ENCODE measurements around the gene WHRN. TPM values are rescaled to one million over a fixed set of nuclear protein-coding genes. Genes with fewer than 3 reads are reported as not detected.

The WHRN gene
- total RNA-seq, 2 experiments from 2014 or later: 19.9 to 20.5 TPM

DNA sequence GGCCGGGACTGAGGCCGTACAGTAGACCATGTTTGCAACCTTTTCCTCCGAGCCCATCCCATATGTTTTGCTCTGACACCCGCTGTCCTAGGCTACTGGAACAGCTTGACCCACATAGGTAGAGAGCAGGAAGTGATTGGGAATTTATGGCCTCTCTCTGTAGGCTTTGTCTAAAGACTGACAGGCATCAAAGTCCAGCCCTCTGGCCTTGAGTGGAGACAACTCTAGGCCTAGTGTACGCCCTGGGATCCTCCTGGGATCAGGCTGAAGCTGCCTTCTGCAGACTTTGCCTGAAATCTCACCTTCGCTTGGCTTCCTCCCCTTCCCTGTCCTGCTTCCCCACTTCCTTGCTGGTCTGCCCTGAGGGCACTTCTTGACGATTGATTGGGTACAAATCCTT lies 103.9 kb downstream of the WHRN start:
- Mint-ChIP-seq H3K9me3 (no peaks in the 10 kb centered on the region), H3K36me3 (ENCODE audit: low read depth) (peaks cover 9% of the 10 kb centered on the region), H3K27me3 (no peaks in the 10 kb centered on the region), H3K4me3 (no peak overlapping the region), H3K27ac (no peak overlapping the region), H3K4me1 (ENCODE audit: low read depth) (peaks cover 19% of the 10 kb centered on the region)
- intact Hi-C loops (cut with DNase I, micrococcal nuclease): loop anchor here in 1 of 2 experiments (10.0 kb wide), 1 partner anchor 1123 kb away; no protein-coding TSS in a partner anchor
- no peak overlapping the region for H3K27ac ChIP-seq (ENCODE audit: low read depth in 1 of 2, low read length in 2 of 2)
- peaks cover 3% of the 10 kb centered on the region for H3K36me3 ChIP-seq (ENCODE audit: insufficient read depth, low read length)
- TF ChIP-seq, protein P1, sequence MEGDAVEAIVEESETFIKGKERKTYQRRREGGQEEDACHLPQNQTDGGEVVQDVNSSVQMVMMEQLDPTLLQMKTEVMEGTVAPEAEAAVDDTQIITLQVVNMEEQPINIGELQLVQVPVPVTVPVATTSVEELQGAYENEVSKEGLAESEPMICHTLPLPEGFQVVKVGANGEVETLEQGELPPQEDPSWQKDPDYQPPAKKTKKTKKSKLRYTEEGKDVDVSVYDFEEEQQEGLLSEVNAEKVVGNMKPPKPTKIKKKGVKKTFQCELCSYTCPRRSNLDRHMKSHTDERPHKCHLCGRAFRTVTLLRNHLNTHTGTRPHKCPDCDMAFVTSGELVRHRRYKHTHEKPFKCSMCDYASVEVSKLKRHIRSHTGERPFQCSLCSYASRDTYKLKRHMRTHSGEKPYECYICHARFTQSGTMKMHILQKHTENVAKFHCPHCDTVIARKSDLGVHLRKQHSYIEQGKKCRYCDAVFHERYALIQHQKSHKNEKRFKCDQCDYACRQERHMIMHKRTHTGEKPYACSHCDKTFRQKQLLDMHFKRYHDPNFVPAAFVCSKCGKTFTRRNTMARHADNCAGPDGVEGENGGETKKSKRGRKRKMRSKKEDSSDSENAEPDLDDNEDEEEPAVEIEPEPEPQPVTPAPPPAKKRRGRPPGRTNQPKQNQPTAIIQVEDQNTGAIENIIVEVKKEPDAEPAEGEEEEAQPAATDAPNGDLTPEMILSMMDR (IDR thresholded peaks at IDR 0.05): no peak
- H3K9me3 ChIP-seq (ENCODE audit: control insufficient read depth in 1 of 2, insufficient read depth in 1 of 2, low read length in 2 of 2): no peaks in the 10 kb centered on the region
- H3K27me3 ChIP-seq (ENCODE audit: control insufficient read depth in 1 of 2, insufficient read depth in 2 of 2, low read length in 2 of 2): no peaks in the 10 kb centered on the region
- no peak overlapping the region for H3K4me3 ChIP-seq (ENCODE audit: low read length)
- DNase-seq: no peak
- peaks cover 31% of the 10 kb centered on the region for H3K4me1 ChIP-seq (ENCODE audit: insufficient read depth, low read length)
- ChIA-PET POLR2A (interaction anchor here (2.2 kb wide), 1 partner anchor 252 kb away, joined by 8 read pairs; no protein-coding TSS in a partner anchor), CTCF (no interaction called here)
- ATAC-seq (ENCODE audit: poor library complexity): no peak

DNA sequence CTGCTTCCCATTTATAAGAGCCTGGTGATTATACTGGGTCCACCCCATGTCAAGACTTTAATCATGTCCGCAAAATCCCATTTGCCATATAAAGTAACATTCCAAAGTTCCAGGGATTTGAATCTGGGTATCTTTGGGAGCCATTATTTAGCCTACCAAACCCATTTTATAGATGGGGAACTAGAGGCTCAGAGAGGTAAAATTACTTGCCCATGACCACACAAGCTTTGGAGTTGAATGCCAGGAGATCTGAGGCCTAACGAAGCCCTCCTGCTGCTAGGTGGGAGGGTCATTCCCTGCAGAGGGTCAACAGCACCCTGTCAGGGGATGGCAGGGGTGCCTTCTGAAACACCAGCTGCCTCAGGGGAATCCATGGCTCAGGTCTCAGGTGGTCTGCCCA lies 104.5 kb downstream of the WHRN start:
- ChIA-PET CTCF (no interaction called here), POLR2A (interaction anchor here (2.1 to 2.3 kb wide), 3 partner anchors 13 to 253 kb away, joined by 8 to 13 read pairs (median 9); partner anchors contain the start of gene AKNA)
- H3K4me1 ChIP-seq (ENCODE audit: insufficient read depth, low read length): peaks cover 33% of the 10 kb centered on the region
- Mint-ChIP-seq H3K27ac (peak overlapping the region; percentile 24), H3K36me3 (ENCODE audit: low read depth) (peaks cover 14% of the 10 kb centered on the region), H3K4me1 (ENCODE audit: low read depth) (peaks cover 23% of the 10 kb centered on the region), H3K4me3 (no peak overlapping the region), H3K9me3 (no peaks in the 10 kb centered on the region), H3K27me3 (no peaks in the 10 kb centered on the region)
- TF ChIP-seq, protein P1 (IDR thresholded peaks at IDR 0.05): no peak
- H3K27me3 ChIP-seq (ENCODE audit: control insufficient read depth in 1 of 2, insufficient read depth in 2 of 2, low read length in 2 of 2): no peaks in the 10 kb centered on the region
- H3K27ac ChIP-seq (ENCODE audit: low read depth in 1 of 2, low read length in 2 of 2): no peak overlapping the region
- intact Hi-C loops (cut with DNase I, micrococcal nuclease): loop anchor here in 1 of 2 experiments (10.0 kb wide), 1 partner anchor 1124 kb away; no protein-coding TSS in a partner anchor
- peaks cover 5% of the 10 kb centered on the region for H3K36me3 ChIP-seq (ENCODE audit: insufficient read depth, low read length)
- DNase-seq: no peak
- no peaks in the 10 kb centered on the region for H3K9me3 ChIP-seq (ENCODE audit: control insufficient read depth in 1 of 2, insufficient read depth in 1 of 2, low read length in 2 of 2)
- no peak for ATAC-seq (ENCODE audit: poor library complexity)
- no peak overlapping the region for H3K4me3 ChIP-seq (ENCODE audit: low read length)

DNA sequence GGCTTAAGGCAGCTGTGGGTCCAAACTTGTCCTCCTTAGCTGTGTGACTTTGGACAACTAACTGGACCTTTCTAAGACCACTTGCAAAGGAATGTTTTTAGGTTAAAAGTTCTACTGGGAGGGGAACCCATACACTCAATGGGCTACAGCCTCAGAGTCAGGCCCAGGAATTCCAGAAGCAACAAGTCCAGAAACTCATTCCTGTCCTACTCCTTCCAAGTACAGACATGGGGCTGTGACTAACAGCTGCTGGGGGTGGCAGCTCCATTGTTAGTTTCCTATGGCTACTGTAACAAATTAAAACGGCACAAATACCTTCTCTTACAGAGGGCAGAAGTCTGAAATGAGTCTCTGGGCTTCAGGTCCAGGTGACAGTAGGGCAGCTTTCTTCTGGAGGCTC lies 105.1 kb downstream of the WHRN start:
- no peak overlapping the region for H3K27ac ChIP-seq (ENCODE audit: low read depth in 1 of 2, low read length in 2 of 2)
- Mint-ChIP-seq H3K27ac (peak overlapping the region; percentile 24), H3K27me3 (no peaks in the 10 kb centered on the region), H3K4me1 (ENCODE audit: low read depth) (peaks cover 23% of the 10 kb centered on the region), H3K4me3 (peak overlapping the region; percentile 56), H3K36me3 (ENCODE audit: low read depth) (peaks cover 16% of the 10 kb centered on the region), H3K9me3 (no peaks in the 10 kb centered on the region)
- peaks cover 6% of the 10 kb centered on the region for H3K36me3 ChIP-seq (ENCODE audit: insufficient read depth, low read length)
- TF ChIP-seq, protein P1 (IDR thresholded peaks at IDR 0.05): no peak
- peaks cover 33% of the 10 kb centered on the region for H3K4me1 ChIP-seq (ENCODE audit: insufficient read depth, low read length)
- DNase-seq (no peak), ATAC-seq (ENCODE audit: poor library complexity) (no peak)
- H3K9me3 ChIP-seq (ENCODE audit: control insufficient read depth in 1 of 2, insufficient read depth in 1 of 2, low read length in 2 of 2): no peaks in the 10 kb centered on the region
- intact Hi-C loops (cut with DNase I, micrococcal nuclease): loop anchor here in 1 of 2 experiments (10.0 kb wide), 1 partner anchor 1125 kb away; no protein-coding TSS in a partner anchor
- H3K27me3 ChIP-seq (ENCODE audit: control insufficient read depth in 1 of 2, insufficient read depth in 2 of 2, low read length in 2 of 2): no peaks in the 10 kb centered on the region
- CTCF ChIA-PET: interaction anchor here (1.0 kb wide), 1 partner anchor 15 kb away, joined by 5 read pairs; no protein-coding TSS in a partner anchor
- no peak overlapping the region for H3K4me3 ChIP-seq (ENCODE audit: low read length)
- POLR2A ChIA-PET: interaction anchor here (0.8 to 2.3 kb wide), 5 partner anchors 13 to 499 kb away, joined by 3 to 13 read pairs (median 8); partner anchors contain the start of gene AKNA
